Measurements from ENCODE around the gene CASK.

Gene CASK

GRCh38 chrX:41604766-41605543, 318.4 kb downstream of the CASK start:
- Histone ChIP-seq H3K9me3 (ENCODE audit: low read length) (no peaks in the 10 kb centered on the region), H3K27me3 (ENCODE audit: insufficient read depth, low read length) (no peaks in the 10 kb centered on the region), H3K36me3 (ENCODE audit: insufficient read depth, low read length) (peaks cover 3% of the 10 kb centered on the region), H3K4me3 (ENCODE audit: low read length) (no peak overlapping the region), H2AFZ (ENCODE audit: low read depth, low read length) (no peak overlapping the region), H3K4me1 (ENCODE audit: insufficient read depth, low read length) (peaks cover 6% of the 10 kb centered on the region)

- Histone ChIP-seq H3K4me1 (ENCODE audit: insufficient read depth, low read length) (peaks cover 11% of the 10 kb centered on the region), H3K36me3 (ENCODE audit: insufficient read depth, low read length) (peaks cover 3% of the 10 kb centered on the region), H2AFZ (ENCODE audit: low read depth, low read length) (no peak overlapping the region), H3K9me3 (ENCODE audit: low read length) (no peaks in the 10 kb centered on the region), H3K27me3 (ENCODE audit: insufficient read depth, low read length) (no peaks in the 10 kb centered on the region), H3K4me3 (ENCODE audit: low read length) (no peak overlapping the region)
Measured at GRCh38 chrX:41604177-41604576, 319.2 kb downstream of the CASK start.

- H3K9me3 ChIP-seq (ENCODE audit: low read length), result no peaks in the 10 kb centered on the region
- no peaks in the 10 kb centered on the region for H3K27me3 ChIP-seq (ENCODE audit: insufficient read depth, low read length)
- H3K36me3 ChIP-seq (ENCODE audit: insufficient read depth, low read length), result peaks cover 3% of the 10 kb centered on the region
- peaks cover 11% of the 10 kb centered on the region for H3K4me1 ChIP-seq (ENCODE audit: insufficient read depth, low read length)
- H3K4me3 ChIP-seq (ENCODE audit: low read length), result no peak overlapping the region
- no peak overlapping the region for H2AFZ ChIP-seq (ENCODE audit: low read depth, low read length)
Measured at GRCh38 chrX:41603596-41603995, 319.8 kb downstream of the CASK start.

GRCh38 chrX:41602816-41603345, 320.5 kb downstream of the CASK start:
- Histone ChIP-seq H3K4me3 (ENCODE audit: low read length) (no peak overlapping the region), H3K4me1 (ENCODE audit: insufficient read depth, low read length) (peaks cover 11% of the 10 kb centered on the region), H3K27me3 (ENCODE audit: insufficient read depth, low read length) (no peaks in the 10 kb centered on the region), H3K9me3 (ENCODE audit: low read length) (no peaks in the 10 kb centered on the region), H3K36me3 (ENCODE audit: insufficient read depth, low read length) (peaks cover 3% of the 10 kb centered on the region), H2AFZ (ENCODE audit: low read depth, low read length) (no peak overlapping the region)

GRCh38 chrX:41600291-41600690, 323.1 kb downstream of the CASK start:
- Histone ChIP-seq H3K9me3 (ENCODE audit: low read length) (no peaks in the 10 kb centered on the region), H3K4me3 (ENCODE audit: low read length) (no peak overlapping the region), H3K36me3 (ENCODE audit: insufficient read depth, low read length) (no peaks in the 10 kb centered on the region), H3K27me3 (ENCODE audit: insufficient read depth, low read length) (no peaks in the 10 kb centered on the region), H3K4me1 (ENCODE audit: insufficient read depth, low read length) (peaks cover 11% of the 10 kb centered on the region), H2AFZ (ENCODE audit: low read depth, low read length) (no peak overlapping the region)

- H3K4me3 ChIP-seq (ENCODE audit: low read length), result no peak overlapping the region
- H3K27me3 ChIP-seq (ENCODE audit: insufficient read depth, low read length), result no peaks in the 10 kb centered on the region
- peaks cover 11% of the 10 kb centered on the region for H3K4me1 ChIP-seq (ENCODE audit: insufficient read depth, low read length)
- H3K9me3 ChIP-seq (ENCODE audit: low read length), result no peaks in the 10 kb centered on the region
- no peak overlapping the region for H2AFZ ChIP-seq (ENCODE audit: low read depth, low read length)
- no peaks in the 10 kb centered on the region for H3K36me3 ChIP-seq (ENCODE audit: insufficient read depth, low read length)
Measured at GRCh38 chrX:41599507-41599906, 323.8 kb downstream of the CASK start.

- Histone ChIP-seq H3K27me3 (ENCODE audit: insufficient read depth, low read length) (no peaks in the 10 kb centered on the region), H3K9me3 (ENCODE audit: low read length) (no peaks in the 10 kb centered on the region), H2AFZ (ENCODE audit: low read depth, low read length) (no peak overlapping the region), H3K4me1 (ENCODE audit: insufficient read depth, low read length) (peaks cover 9% of the 10 kb centered on the region), H3K4me3 (ENCODE audit: low read length) (no peak overlapping the region), H3K36me3 (ENCODE audit: insufficient read depth, low read length) (no peaks in the 10 kb centered on the region)
Measured at GRCh38 chrX:41596596-41596995, 326.8 kb downstream of the CASK start.

GRCh38 chrX:41594634-41595033, 328.7 kb downstream of the CASK start:
- Histone ChIP-seq H3K36me3 (ENCODE audit: insufficient read depth, low read length) (no peaks in the 10 kb centered on the region), H3K4me3 (ENCODE audit: low read length) (no peak overlapping the region), H3K27me3 (ENCODE audit: insufficient read depth, low read length) (no peaks in the 10 kb centered on the region), H3K4me1 (ENCODE audit: insufficient read depth, low read length) (peaks cover 3% of the 10 kb centered on the region), H3K9me3 (ENCODE audit: low read length) (no peaks in the 10 kb centered on the region), H2AFZ (ENCODE audit: low read depth, low read length) (no peak overlapping the region)

- Histone ChIP-seq H3K36me3 (ENCODE audit: insufficient read depth, low read length) (no peaks in the 10 kb centered on the region), H2AFZ (ENCODE audit: low read depth, low read length) (no peak overlapping the region), H3K4me1 (ENCODE audit: insufficient read depth, low read length) (no peaks in the 10 kb centered on the region), H3K27me3 (ENCODE audit: insufficient read depth, low read length) (no peaks in the 10 kb centered on the region), H3K9me3 (ENCODE audit: low read length) (no peaks in the 10 kb centered on the region), H3K4me3 (ENCODE audit: low read length) (no peak overlapping the region)
Measured at GRCh38 chrX:41591906-41592305, 331.4 kb downstream of the CASK start.

GRCh38 chrX:41590641-41591040, 332.7 kb downstream of the CASK start:
- Histone ChIP-seq H2AFZ (ENCODE audit: low read depth, low read length) (no peak overlapping the region), H3K36me3 (ENCODE audit: insufficient read depth, low read length) (no peaks in the 10 kb centered on the region), H3K27me3 (ENCODE audit: insufficient read depth, low read length) (no peaks in the 10 kb centered on the region), H3K9me3 (ENCODE audit: low read length) (no peaks in the 10 kb centered on the region), H3K4me1 (ENCODE audit: insufficient read depth, low read length) (no peaks in the 10 kb centered on the region), H3K4me3 (ENCODE audit: low read length) (no peak overlapping the region)

- H3K4me1 ChIP-seq (ENCODE audit: insufficient read depth, low read length), result no peaks in the 10 kb centered on the region
- no peaks in the 10 kb centered on the region for H3K9me3 ChIP-seq (ENCODE audit: low read length)
- no peaks in the 10 kb centered on the region for H3K36me3 ChIP-seq (ENCODE audit: insufficient read depth, low read length)
- H2AFZ ChIP-seq (ENCODE audit: low read depth, low read length), result no peak overlapping the region
- no peaks in the 10 kb centered on the region for H3K27me3 ChIP-seq (ENCODE audit: insufficient read depth, low read length)
- H3K4me3 ChIP-seq (ENCODE audit: low read length), result no peak overlapping the region
Measured at GRCh38 chrX:41589634-41590270, 333.6 kb downstream of the CASK start.

GRCh38 chrX:41588271-41588670, 335.1 kb downstream of the CASK start:
- Histone ChIP-seq H2AFZ (ENCODE audit: low read depth, low read length) (no peak overlapping the region), H3K4me3 (ENCODE audit: low read length) (no peak overlapping the region), H3K27me3 (ENCODE audit: insufficient read depth, low read length) (no peaks in the 10 kb centered on the region), H3K9me3 (ENCODE audit: low read length) (no peaks in the 10 kb centered on the region), H3K4me1 (ENCODE audit: insufficient read depth, low read length) (no peaks in the 10 kb centered on the region), H3K36me3 (ENCODE audit: insufficient read depth, low read length) (no peaks in the 10 kb centered on the region)

GRCh38 chrX:41580423-41581064, 342.8 kb downstream of the CASK start:
- no peaks in the 10 kb centered on the region for H3K9me3 ChIP-seq (ENCODE audit: low read length)
- no peaks in the 10 kb centered on the region for H3K27me3 ChIP-seq (ENCODE audit: insufficient read depth, low read length)
- H3K36me3 ChIP-seq (ENCODE audit: insufficient read depth, low read length), result peaks cover 6% of the 10 kb centered on the region
- H2AFZ ChIP-seq (ENCODE audit: low read depth, low read length), result no peak overlapping the region
- no peaks in the 10 kb centered on the region for H3K4me1 ChIP-seq (ENCODE audit: insufficient read depth, low read length)
- no peak overlapping the region for H3K4me3 ChIP-seq (ENCODE audit: low read length)

Measured in neuron (in vitro differentiated cells).